HuH-7.5 (cell line): ENCODE results near the gene BRAP.
"Not testable (repeated sequence)": the region's sequence is repeated elsewhere in the genome, so short reads cannot be mapped to it uniquely, and the experiment has no call there.

Experiments
- DNase-seq: peaks from one replicate; pipeline ENCODE4 v3.0.0; 2011; ENCODE audit warnings: low spot score

BRAP gene

DNA sequence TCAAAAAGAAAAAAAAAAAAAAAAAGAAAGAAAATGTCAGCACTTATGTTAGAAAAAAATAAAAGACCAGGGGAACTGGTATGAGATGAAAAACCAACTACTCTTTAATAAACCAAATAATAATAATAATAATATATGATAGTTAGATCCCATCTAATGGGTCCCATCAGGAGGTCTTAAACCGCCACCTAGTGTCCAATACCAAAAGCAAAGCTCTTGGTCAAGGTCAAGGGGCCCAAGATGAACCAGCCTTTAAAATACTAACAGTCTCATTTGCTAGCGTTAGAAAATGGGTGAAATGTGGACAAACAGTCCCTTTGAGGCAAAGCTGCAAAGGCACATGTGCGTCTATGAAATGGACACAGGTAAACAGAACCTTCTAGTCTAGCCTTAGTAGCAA lies 12.3 kb downstream of the BRAP start:
- no peak for DNase-seq

DNA sequence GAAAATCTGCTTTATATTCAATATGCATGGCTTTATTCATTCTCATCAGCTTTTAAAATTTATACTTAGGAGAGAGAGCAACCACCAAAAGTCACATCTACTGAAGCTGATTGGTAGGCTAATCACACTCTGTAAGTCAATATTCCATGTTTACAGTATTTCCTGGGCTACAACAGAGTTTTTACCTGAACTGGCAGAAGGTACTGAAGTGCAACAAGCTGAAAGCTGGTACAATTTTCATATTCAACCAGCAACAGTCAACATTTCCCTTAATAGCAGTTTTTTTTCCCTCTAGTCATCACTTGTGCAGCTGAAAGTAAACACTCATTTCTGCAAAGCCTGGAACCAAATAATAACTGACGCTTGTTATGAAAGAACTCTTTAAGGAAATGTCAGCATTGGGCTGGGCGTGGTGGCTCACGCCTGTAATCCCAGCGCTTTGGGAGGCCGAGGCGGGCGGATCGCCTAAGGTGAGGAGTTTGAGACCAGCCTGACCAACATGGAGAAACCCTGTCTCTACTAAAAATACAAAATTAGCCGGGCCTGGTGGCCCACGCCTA lies 12.9 kb downstream of the BRAP start:
- DNase-seq = no peak

DNA sequence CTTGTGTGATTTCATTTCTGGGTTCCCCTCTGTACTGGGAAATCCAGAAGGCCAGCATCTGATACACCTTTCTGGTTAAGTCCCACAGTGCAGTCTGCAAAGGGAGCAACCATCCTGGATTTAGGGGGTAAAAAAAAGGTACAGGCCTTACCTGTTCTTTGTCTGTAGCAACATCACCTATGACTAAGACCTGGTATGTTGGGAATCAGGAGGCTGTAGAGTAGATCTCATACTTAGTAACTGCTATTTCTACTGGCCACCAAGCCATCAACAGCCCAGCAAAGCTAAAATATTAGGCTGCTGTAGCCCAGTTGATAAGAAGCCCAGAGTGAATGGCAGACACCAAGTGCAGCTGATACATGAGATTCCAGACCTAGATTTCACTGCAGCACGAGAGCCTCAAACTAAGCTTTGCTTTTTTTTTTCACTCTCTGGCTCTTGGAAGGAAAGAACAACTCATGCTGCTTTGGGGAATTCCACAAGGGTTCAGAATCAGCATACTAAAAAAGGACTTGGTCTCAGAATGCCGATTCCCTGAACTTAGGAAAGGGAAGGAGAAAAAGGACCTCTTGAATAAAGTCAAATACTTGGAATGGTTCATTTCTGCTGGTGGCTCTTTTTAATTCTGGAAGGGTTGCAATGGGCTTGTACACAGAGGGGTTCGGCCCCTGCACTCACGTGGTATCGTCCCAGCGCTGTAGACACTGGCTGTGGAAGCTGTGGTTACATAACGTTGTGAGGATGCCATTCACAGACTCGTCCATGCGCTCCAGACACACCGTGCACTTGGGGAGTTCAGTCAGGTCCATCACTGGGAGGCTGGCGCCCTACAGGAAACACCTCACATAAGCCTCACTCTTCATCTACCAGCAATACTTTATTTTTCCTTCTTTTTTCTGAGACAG lies 20.5 kb downstream of the BRAP start:
- no peak for DNase-seq

DNA sequence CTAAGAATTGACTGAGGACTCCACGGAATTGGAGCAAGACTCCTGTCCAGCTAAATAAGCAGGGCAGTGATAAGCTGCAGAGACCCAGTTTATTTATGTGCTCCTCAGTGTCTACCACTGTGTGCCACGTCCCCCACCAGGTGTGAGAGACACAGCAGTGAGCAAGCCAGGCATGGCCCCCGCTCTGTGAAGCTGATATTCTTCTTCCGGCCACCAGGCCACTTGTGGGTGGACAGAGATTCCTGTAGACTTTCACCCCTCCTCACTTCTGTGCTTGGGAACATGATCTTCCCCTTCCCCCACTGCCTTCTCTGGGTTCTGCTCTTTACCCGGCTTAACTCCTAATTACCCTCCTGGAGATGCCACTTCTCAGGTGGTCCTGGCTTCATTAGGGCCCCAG lies 21.3 kb downstream of the BRAP start:
- DNase-seq = no peak

DNA sequence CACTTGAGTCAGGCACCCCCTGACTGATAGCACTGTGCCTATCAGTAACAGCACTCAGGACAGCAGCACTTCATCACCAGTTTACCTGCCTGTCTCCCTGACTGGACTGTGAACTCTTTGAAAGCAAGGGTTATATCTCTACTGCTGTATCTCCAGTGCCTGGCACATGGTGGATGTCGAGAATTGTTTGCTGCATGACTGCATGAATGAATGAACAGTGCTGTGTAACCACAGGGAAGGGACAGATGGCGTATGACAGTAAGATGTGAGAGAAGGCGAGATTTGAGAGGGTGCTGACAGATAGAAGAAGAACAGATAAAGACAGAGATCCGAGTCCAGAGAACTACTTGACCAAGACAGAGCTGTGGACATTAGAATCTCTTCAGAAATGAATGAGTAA lies 29.7 kb downstream of the BRAP start:
- DNase-seq = no peak

DNA sequence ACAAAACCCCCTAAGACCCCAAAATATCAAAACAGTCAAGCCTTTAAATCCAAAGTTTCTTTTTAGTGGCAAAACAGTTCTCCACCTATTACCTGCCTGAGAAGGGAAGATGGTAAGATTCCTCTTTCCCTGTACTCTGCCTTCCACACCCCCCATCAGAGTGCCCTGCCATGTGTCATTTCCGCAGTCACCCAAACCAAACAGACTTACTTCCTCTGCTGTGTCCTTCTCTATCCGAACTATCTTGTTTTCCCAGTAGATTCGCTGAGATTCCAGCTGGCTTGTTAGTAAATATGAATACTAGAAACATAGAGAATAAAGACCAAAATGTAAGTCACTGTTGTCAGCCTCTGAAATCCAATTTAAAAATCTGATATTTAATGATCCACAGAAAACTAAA lies 30.4 kb downstream of the BRAP start:
- DNase-seq = no peak

DNA sequence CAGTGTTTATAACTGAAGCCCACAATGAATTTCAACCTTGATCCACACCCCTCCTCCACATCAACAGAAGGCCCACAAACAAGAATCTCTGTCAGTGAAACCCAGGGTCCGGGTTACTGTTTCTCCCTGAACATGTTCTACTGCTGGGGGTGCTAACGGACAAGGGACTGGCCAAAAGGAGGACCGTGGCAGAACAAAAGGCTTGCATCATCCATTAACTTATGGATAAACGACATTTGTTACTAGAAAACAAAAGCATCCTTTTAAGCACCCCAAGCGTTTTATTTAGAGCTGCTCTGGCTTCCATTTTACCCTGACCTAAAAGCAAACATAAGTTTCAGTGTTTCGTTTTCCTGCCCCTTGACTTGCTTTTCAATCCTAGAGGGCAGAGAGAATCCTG lies 32.2 kb downstream of the BRAP start:
- DNase-seq = no peak

DNA sequence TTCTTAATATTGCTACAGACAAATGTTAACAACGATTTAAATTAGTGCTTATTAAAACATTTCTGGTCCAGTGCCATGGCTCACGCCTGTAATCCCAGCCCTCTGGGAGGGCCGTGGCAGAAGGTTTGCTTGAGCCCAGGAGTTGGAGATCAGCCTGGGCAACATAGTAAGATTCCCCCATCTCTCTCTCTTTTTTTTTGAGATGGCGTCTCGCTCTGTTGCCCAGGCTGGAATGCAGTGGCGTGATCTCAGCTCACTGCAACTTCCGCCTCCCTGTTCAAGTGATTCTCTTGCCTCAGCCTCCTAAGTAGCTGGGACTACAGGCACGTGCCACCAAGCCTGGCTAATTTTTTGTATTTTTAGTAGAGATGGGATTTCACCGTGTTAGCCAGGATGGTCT lies 33.2 kb downstream of the BRAP start:
- not testable (repeated sequence) for DNase-seq

DNA sequence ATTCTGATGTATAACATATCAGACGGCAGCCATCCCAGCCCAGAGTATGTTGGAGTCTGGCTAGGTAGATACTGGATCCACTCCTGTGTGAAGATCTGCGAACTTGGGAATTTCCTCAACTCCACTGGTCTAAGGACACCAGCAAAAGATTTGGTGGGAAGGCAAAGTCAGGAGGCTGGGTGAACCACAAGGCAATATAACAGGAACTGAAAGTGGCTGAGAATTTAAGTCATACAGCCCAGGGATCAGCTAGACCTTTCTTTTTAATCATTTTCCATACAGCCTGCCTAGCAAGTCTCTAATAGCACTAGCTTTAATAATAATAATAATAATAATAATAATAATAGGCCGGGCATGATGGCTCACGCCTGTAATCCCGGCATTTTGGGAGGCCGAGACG lies 34.8 kb downstream of the BRAP start:
- DNase-seq = no peak

DNA sequence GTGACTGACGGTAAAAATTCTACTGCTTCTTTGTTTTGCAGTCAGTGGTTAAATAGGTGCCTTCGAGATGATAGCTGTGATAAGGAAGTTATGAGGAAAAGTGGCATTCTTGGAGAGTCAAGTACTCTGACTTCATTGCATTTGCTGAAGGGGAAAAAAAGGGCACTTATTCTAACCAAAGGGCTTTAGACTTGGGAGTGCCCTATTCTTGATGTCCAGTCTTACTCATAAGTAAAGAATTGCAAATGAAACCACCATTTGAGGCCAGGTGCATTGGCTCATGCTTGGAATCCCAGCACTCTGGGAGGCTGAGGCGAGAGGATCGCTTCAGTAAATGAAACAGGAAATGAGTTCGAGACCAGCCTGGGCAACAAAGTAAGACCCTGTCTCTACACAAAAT lies 40.3 kb downstream of the BRAP start:
- DNase-seq = no peak

DNA sequence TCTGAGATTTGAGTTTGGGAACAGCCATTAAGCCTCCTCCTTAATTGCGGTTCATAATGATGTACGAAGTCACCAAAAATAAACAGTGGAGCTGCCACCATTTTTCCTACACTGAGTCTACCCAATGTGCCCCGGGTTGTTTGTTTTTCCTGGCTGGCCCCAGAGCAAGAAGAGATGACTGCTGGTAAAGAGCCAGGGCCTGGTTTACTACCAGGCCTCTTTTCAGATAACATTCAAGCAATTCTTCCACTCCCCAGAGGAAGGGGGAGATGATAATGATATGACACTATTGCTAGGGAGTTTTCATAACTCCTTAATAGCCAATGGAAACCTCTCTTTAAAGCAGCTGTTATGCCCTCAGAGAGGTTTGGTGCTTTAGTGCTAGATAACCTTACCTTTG lies 42.3 kb downstream of the BRAP start:
- no peak for DNase-seq

DNA sequence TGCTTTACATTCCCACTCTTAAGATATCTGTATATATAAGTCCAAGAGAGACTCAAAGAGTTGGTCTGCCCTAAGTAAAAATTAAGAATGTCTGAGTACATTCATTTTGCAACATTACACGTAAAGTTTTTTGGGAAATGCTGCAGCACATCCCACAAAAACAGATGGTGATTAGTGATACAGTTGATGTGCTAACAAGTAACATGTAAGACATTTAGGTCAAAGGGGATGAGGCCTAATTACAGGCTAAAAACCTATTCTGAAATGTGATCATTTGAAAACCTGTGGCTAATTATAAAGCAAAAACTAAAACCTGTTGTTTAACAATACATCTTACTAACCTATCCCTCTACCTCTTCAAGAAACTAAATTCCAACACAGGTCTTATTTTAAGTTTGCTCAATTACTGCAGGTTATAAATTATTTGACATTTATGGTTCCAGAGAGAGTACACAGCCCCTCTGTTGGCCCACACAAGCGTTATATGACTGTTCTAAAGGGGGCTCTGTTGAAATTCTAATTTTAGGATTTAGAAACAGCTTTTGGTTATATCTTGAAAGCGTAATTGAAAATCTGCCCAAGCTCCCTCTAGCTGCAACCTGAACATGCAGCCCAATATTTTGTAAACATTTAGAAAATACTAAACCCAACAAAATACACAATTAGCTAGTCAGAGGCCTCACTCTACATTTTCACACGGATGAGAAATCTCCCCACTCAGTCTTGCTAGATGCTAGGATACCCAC lies 42.9 kb downstream of the BRAP start:
- no peak for DNase-seq

DNA sequence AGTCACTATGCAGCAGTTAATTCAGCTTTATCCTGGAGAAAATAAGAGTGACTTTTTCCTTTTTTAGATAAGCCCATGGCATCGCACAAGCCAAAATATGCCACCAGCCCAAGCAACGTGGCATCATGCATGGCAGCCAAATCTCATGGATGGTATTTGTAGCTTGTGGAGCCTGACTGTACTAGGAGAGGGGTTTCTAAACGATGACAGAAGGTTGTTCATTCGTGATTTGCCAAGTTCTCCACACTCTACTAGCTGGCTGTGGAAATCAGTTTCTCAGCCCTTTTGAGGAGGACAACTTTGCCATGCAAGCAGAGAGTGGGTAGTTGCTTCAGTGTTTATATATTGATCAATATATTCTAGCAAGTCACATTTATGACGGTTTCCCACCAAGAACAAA lies 45.2 kb downstream of the BRAP start:
- DNase-seq = no peak

DNA sequence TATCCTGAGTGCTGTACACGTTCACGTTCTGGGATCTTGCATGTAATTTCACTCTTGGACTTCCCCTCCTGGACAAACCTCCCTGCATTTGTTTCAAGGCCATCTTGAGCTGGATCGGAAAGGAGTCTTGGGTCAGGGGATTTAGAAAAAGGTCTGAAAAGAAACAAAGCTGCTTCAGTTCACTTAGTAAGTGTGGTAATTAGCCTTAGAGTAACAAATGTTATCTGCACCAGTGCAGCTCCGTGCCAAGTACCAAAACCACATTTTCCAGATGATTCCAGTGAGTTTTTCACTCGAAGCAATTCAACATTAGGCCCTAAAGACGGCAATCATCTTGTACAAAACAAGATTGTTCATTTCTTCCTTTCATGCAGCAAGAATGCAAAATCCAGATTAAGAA lies 47.2 kb downstream of the BRAP start:
- DNase-seq = no peak

DNA sequence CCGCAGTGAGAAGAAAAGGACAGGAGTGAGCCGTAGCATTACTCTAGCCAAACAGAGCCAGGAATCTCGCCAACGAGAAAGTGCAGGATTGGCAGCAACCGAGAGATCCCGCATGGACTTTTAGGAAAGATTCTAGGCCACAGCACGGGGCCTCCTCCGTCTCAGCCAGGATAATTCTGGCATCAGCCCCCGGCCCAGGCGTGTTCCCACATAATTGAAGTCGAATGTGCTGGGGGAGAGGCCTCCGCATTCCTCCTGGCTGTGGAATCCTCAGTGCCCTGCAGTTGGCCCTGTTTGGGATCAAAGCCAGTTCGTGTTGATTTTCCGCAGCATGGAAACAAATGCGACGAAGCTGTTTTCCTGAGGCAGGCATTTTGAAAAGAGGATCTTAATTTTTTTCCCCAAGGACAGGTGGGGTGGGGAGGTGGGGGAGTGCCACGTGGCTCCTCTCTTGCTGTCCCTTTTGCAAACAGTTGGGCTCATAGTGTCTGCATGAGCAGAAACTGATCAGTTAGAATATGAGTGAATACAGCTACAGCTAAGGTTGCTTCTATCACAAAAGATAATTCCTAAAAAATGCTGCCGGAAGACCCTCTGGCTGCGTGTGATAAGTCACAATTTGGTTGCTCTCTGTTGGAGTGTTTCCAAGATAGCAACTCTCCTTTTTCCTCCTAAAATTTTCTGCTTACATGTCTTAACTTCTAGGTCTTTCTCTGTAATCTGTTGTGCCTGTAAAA lies 49.4 kb downstream of the BRAP start:
- DNase-seq = no peak

DNA sequence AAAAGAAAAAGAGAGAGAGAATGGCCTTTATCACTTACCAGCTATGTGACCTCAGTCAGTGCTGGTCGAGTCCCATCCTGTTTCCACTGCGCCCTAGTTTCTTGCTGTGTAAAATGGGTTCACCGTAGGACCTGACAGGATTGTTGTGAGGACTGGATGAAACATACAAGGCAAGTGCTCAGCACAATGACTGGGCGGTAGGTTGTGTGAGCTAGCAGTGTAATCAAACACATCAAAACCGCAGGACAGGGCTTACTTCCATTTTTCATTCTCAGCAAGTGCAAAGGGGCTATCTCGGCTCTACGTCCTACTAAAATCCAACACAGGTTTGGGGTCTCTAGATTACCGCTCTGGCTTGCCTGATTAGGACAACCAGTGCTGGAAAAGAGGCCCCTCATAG lies 50.2 kb downstream of the BRAP start:
- DNase-seq = no peak

DNA sequence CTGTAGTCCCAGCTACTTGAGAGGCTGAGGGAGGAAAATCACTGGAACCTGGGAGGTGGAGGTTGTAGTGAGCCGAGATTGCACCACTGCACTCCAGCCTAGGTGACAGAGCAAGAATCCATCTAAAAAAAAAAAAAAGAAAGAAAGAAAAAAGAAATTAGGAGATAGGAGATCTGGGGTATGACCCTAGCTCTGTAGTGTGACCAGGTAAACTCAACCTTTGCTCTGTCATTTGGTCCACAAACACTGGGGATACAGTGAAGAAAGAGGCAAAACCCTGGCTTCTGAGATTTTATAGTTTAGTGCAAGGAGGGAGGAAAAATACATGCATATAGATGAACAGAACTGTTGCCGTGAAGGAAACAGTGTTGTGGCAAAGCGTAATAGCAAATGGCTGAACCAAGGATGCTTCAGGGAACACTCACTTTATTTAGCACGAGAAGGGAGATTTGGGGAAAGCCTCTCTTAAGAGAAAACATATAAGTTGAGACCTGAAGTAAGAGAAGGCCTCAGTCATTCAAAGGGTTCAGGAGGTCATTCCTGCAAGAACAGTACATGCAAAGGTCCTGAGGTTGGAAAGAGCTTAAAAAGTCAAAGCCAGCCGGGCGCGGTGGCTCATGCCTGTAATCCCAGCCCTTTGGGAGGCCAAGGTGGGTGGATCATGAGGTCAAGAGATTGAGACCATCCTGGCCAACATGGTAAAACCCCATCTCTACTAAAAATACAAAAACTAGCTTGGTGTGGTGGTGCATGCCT lies 57.1 kb downstream of the BRAP start:
- no peak for DNase-seq

DNA sequence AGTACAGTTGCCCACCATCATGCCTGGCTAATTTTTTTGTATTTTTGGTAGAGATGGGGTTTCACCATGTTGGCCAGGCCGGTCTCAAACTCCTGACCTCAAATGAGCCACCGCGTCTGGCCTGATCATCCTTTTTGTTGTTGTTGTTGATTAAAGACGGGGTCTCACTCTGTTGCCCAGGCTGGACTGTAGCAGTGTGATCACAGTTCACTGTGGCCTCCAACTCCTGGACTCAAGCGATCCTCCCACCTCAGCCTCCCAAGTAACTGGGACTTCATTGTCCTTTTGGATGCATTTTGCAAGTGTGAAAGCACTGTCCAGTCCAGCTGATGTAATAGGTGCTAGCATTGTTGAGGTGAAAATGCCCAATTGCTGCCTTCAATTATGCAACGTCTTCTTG lies 59.5 kb downstream of the BRAP start:
- DNase-seq = no peak

DNA sequence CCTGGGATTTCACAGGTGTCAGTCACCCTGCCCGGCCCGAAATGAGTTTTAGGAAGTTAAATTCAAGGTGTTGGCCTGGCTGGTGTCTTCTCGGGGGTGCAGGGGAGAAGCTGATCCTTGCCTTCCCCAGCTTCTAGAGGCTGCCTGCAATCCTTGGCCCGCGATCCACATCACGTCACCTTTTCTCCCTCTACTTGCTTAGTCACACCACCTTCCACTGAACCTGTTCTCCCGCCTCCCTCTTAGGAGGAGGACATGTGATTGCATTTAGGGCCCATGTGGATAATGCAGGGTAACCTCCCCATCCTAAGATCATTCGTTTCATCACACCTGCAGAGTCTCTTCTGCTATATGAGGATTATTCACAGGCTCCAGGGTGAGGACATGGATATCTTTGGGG lies 61.2 kb downstream of the BRAP start:
- no peak for DNase-seq

DNA sequence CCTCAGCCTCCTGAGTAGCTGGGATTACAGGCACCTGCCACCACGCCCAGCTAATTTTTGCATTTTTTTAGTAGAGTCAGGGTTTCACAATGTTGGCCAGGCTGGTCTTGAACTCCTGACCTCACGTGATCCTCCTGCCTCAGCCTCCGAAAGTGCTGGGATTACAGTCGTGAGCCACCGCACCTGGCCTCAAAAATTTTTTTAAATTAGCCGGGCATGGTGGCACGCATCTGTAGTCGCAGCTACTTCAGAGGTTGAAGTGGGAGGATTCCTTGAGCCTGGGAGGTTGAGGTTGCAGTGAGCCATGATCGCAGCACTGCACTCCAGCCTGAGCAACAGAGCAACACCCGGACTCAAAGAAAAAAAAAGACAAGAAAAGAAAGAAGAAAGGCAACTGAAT lies 67.9 kb downstream of the BRAP start:
- not testable (repeated sequence) for DNase-seq

DNA sequence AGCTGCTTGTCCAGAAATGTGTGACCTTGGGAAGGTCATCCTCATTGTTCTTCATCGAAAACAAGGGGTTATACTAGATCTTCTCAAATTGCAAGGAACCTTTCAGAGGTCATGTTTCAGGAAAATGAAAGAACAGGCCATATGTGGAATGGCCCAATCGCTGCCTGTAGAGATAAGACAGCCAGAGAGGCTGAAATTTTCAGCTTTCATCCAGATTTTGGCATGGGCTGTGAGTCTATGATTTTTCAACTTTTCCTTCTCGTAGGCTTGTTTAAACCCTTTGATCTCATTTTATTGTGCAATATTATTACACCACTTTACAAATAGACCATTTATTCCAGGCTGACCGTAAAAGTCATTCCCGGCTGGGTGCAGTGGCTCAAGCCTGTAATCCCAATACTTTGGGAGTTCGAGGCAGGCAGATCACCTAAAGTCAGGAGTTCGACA lies 69.6 kb downstream of the BRAP start:
- no peak for DNase-seq

DNA sequence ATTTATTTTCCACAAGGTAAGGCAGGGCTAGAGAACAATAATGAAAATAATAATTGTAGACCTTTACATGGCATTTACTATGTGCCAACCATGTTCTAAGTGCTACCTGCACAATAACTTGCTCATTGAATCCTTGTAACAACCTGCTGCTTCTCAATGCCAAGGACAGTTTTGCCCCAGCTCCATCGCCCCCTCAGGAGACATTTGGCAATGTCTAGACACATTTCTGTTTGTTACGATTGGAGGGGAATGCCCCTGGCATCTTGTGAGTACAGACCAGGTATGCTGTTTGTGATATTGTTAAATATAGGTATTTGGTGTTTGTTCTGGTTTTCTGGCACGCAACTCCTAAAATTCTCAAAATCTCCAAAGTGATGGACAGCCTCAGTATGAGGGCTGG lies 78.5 kb downstream of the BRAP start:
- no peak for DNase-seq
